Ishikawa (cell line): ENCODE results near the gene SHMT2.

Source experiments
- CEBPB ChIP-seq: IDR thresholded peaks from 2 replicates; pipeline ENCODE4 v1.6.1; 2012
- CREB1 ChIP-seq: IDR thresholded peaks from 2 replicates; pipeline ENCODE4 v1.6.1; 2012; ENCODE audit warnings: low read depth
- EGR1 ChIP-seq: IDR thresholded peaks from 2 replicates; pipeline ENCODE4 v1.6.1; 2012
- EP300 ChIP-seq: IDR thresholded peaks from 2 replicates; pipeline ENCODE4 v1.6.1; 2012; ENCODE audit warnings: borderline replicate concordance
- FOXM1 ChIP-seq: IDR thresholded peaks from 2 replicates; pipeline ENCODE4 v1.6.1; 2012; ENCODE audit warnings: low read depth, borderline replicate concordance
- MAX ChIP-seq: IDR thresholded peaks from 2 replicates; pipeline ENCODE4 v1.6.1; 2012
- NFIC ChIP-seq: IDR thresholded peaks from 2 replicates; pipeline ENCODE4 v1.6.1; 2012
- RAD21 ChIP-seq: IDR thresholded peaks from 2 replicates; pipeline ENCODE4 v1.6.1; 2012; ENCODE audit warnings: low read depth
- REST ChIP-seq: IDR thresholded peaks from 2 replicates; pipeline ENCODE4 v1.6.1; 2012; ENCODE audit warnings: low read depth, mild to moderate bottlenecking
- TAF1 ChIP-seq: IDR thresholded peaks from 2 replicates; pipeline ENCODE4 v1.6.1; 2012; ENCODE audit warnings: low read depth, mild to moderate bottlenecking
- TCF12 ChIP-seq: IDR thresholded peaks from 2 replicates; pipeline ENCODE4 v1.6.1; 2012; ENCODE audit warnings: low read depth
- TEAD4 ChIP-seq: IDR thresholded peaks from 2 replicates; pipeline ENCODE4 v1.6.1; 2012
- USF1 ChIP-seq: IDR thresholded peaks from 2 replicates; pipeline ENCODE4 v1.6.1; 2012
- YY1 ChIP-seq: IDR thresholded peaks from 2 replicates; pipeline ENCODE4 v1.6.1; 2012; ENCODE audit warnings: low read depth
- ZBTB7A ChIP-seq: IDR thresholded peaks from 2 replicates; pipeline ENCODE4 v1.6.1; 2012; ENCODE audit warnings: low read depth

SHMT2 gene

GRCh38 chr12:57192920-57193319 lies 36.6 kb upstream of the SHMT2 start:
- TF ChIP-seq NFIC (no peak), TEAD4 (no peak), EGR1 (no peak), TAF1 (no peak), REST (no peak), RAD21 (no peak), CEBPB (no peak), ZBTB7A (no peak), CREB1 (no peak)

GRCh38 chr12:57193706-57194245 lies 35.7 kb upstream of the SHMT2 start:
- TF ChIP-seq USF1 (no peak), CEBPB (no peak), TCF12 (no peak), TAF1 (no peak), YY1 (no peak), REST (no peak), MAX (no peak), TEAD4 (no peak), EGR1 (no peak)

GRCh38 chr12:57194253-57194652 lies 35.3 kb upstream of the SHMT2 start:
- TF ChIP-seq ZBTB7A (no peak), EP300 (no peak), USF1 (no peak), TCF12 (no peak), TAF1 (no peak), EGR1 (no peak), TEAD4 (no peak), CREB1 (no peak), YY1 (no peak), RAD21 (no peak), MAX (no peak), REST (no peak), NFIC (no peak), CEBPB (no peak), FOXM1 (no peak)

- TF ChIP-seq TCF12 (no peak), EP300 (no peak), EGR1 (no peak), CEBPB (no peak), CREB1 (no peak), REST (no peak), FOXM1 (no peak)
Measured at GRCh38 chr12:57195186-57195585, 34.3 kb upstream of the SHMT2 start.
